HG03565 (cell line): Measurements from ENCODE around the gene PSMD1.
A peak's percentile ranks its signal among the peaks of the same experiment; 100 is the strongest.
"Not testable (repeated sequence)": the region's sequence is repeated elsewhere in the genome, so short reads cannot be mapped to it uniquely, and the experiment has no call there.

Experiments used
- ATAC-seq: cut with Tn5 transposase; IDR thresholded peaks from one replicate; pipeline ENCODE4 v1.9.1; 2021; ENCODE audit warnings: mild to moderate bottlenecking, moderate library complexity; ENCODE audit not compliant: unreplicated experiment

The PSMD1 gene

GRCh38 chr2:231181860-231182512 lies 125.3 kb downstream of the PSMD1 start:
- ATAC-seq: peak; percentile 63

GRCh38 chr2:231182513-231182899 lies 125.8 kb downstream of the PSMD1 start:
- ATAC-seq: no peak

- ATAC-seq: no peak
Measured at GRCh38 chr2:231183851-231184250, 127.2 kb downstream of the PSMD1 start.

GRCh38 chr2:231184319-231184718 lies 127.7 kb downstream of the PSMD1 start:
- no peak for ATAC-seq

- no peak for ATAC-seq
Measured at GRCh38 chr2:231185050-231185725, 128.5 kb downstream of the PSMD1 start.

- no peak for ATAC-seq
Measured at GRCh38 chr2:231185886-231186285, 129.2 kb downstream of the PSMD1 start.

GRCh38 chr2:231186325-231186724 lies 129.7 kb downstream of the PSMD1 start:
- ATAC-seq: no peak

- no peak for ATAC-seq
Measured at GRCh38 chr2:231187736-231188505, 131.3 kb downstream of the PSMD1 start.

GRCh38 chr2:231188506-231189170 lies 132.0 kb downstream of the PSMD1 start:
- ATAC-seq: no peak

GRCh38 chr2:231189171-231189530 lies 132.5 kb downstream of the PSMD1 start:
- ATAC-seq: no peak

- ATAC-seq: no peak
Measured at GRCh38 chr2:231189571-231190495, 133.2 kb downstream of the PSMD1 start.

- ATAC-seq: no peak
Measured at GRCh38 chr2:231190531-231191197, 134.0 kb downstream of the PSMD1 start.

GRCh38 chr2:231191896-231192872 lies 135.5 kb downstream of the PSMD1 start:
- no peak for ATAC-seq

GRCh38 chr2:231193216-231193615 lies 136.5 kb downstream of the PSMD1 start:
- ATAC-seq: no peak

GRCh38 chr2:231196592-231196991 lies 139.9 kb downstream of the PSMD1 start:
- ATAC-seq: no peak

GRCh38 chr2:231197196-231197595 lies 140.5 kb downstream of the PSMD1 start:
- ATAC-seq: not testable (repeated sequence)

- no peak for ATAC-seq
Measured at GRCh38 chr2:231197706-231198290, 141.1 kb downstream of the PSMD1 start.
